ENCODE results near the gene SLC6A4. TPM values are rescaled to one million over a fixed set of nuclear protein-coding genes. Genes with fewer than 3 reads are reported as not detected.

Gene SLC6A4
- total and polyA plus RNA-seq, 2 of the 8 experiments (the other 6 are each of a cell fraction or from before 2014, with no cell fraction given): 0.09 to 0.33 TPM

DNA sequence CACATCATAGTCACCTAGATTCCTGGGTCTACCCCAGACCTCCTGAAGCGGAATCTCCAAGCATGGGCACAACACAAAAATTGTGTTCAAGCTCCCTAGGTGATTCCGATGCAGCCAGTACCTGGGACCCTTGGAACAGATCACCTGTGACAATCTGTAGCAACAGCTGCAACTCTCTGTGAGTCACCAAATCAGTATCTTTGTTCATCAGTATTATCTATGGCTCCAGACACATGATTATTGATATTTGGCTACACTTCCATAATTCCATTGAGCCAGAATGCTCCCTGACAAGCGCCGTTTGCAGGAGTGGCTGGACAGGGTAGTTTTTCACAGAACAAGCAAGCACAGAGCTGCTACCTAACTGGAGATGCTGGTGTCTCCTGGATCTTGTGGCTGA, 16.2 kb downstream of the SLC6A4 start (continued):
- TF ChIP-seq EZH2 (IDR thresholded peaks at IDR 0.05; ENCODE audit: low read depth, low read length, severe bottlenecking) (no peak), YY1 (IDR thresholded peaks at IDR 0.05; ENCODE audit: low read depth, low read length) (no peak), JUN (IDR thresholded peaks at IDR 0.05; ENCODE audit: low read depth, low read length) (no peak), TAF7 (optimal IDR thresholded peaks at IDR 0.05; ENCODE audit: borderline replicate concordance, low read depth, low read length) (no peak), POLR2A (IDR thresholded peaks at IDR 0.05; ENCODE audit: control extremely low read depth in 1 of 2, low read depth in 2 of 2, low read length in 2 of 2) (no peak), BCL11A (IDR thresholded peaks at IDR 0.05; ENCODE audit: low read depth in 2 of 2, low read length in 2 of 2) (no peak)
- TF ChIP-seq, protein P1, sequence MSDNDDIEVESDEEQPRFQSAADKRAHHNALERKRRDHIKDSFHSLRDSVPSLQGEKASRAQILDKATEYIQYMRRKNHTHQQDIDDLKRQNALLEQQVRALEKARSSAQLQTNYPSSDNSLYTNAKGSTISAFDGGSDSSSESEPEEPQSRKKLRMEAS (IDR thresholded peaks at IDR 0.05): no peak
- TF ChIP-seq, protein P2, sequence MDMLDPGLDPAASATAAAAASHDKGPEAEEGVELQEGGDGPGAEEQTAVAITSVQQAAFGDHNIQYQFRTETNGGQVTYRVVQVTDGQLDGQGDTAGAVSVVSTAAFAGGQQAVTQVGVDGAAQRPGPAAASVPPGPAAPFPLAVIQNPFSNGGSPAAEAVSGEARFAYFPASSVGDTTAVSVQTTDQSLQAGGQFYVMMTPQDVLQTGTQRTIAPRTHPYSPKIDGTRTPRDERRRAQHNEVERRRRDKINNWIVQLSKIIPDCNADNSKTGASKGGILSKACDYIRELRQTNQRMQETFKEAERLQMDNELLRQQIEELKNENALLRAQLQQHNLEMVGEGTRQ (IDR thresholded peaks at IDR 0.05; ENCODE audit: low read length): no peak

Measured in H1 (cell line).